HepG2 (cell line): Measurements from ENCODE around the gene KLHL17. TPM values are rescaled to one million over a fixed set of nuclear protein-coding genes. Genes with fewer than 3 reads are reported as not detected.

Experiments used
- AKNA ChIP-seq: sonication (generic); formaldehyde crosslinking; IDR thresholded peaks from 2 replicates; pipeline ENCODE4 v1.4.0; 2020; ENCODE audit warnings: missing genetic modification reagents, borderline replicate concordance
- DNMT1 ChIP-seq: sonication (generic); formaldehyde crosslinking; IDR thresholded peaks from 2 replicates; pipeline ENCODE4 v1.5.1; 2020; ENCODE audit warnings: mild to moderate bottlenecking, missing genetic modification reagents
- FLYWCH1 ChIP-seq: sonication (generic); formaldehyde crosslinking; IDR thresholded peaks from 2 replicates; pipeline ENCODE4 v1.8.1; 2023; ENCODE audit warnings: mild to moderate bottlenecking, missing genetic modification reagents
- GTF2F1 ChIP-seq: fragments of 150-350 bp; IDR thresholded peaks from 2 replicates; pipeline ENCODE4 v1.6.1; 2014; ENCODE audit warnings: low read length
- IRF2 ChIP-seq: IDR thresholded peaks from 2 replicates; pipeline ENCODE4 v1.6.1; 2018; ENCODE audit warnings: missing genetic modification reagents, missing compliant biosample characterization
- KLF13 ChIP-seq: sonication (generic); formaldehyde crosslinking; IDR thresholded peaks from 2 replicates; pipeline ENCODE4 v1.4.0; 2020; ENCODE audit warnings: mild to moderate bottlenecking, missing genetic modification reagents
- LBX2 ChIP-seq: sonication (generic); formaldehyde crosslinking; IDR thresholded peaks from 2 replicates; pipeline ENCODE4 v1.5.0; 2020; ENCODE audit warnings: missing genetic modification reagents, mild to moderate bottlenecking, borderline replicate concordance
- SNAI1 ChIP-seq: sonication (generic); formaldehyde crosslinking; IDR thresholded peaks from 2 replicates; pipeline ENCODE4 v1.5.0; 2020; ENCODE audit warnings: mild to moderate bottlenecking, missing genetic modification reagents, borderline replicate concordance
- YEATS2 ChIP-seq: sonication (generic); formaldehyde crosslinking; IDR thresholded peaks from 2 replicates; pipeline ENCODE4 v1.4.0; 2020; ENCODE audit warnings: missing genetic modification reagents, borderline replicate concordance
- ZFP41 ChIP-seq: sonication (generic); formaldehyde crosslinking; IDR thresholded peaks from 2 replicates; pipeline ENCODE4 v1.4.0; 2020; ENCODE audit warnings: mild to moderate bottlenecking, missing genetic modification reagents, borderline replicate concordance
- ZMYM2 ChIP-seq: sonication (generic); formaldehyde crosslinking; IDR thresholded peaks from 2 replicates; pipeline ENCODE4 v1.8.0; 2022; ENCODE audit warnings: mild to moderate bottlenecking, missing genetic modification reagents
- ZNF205 ChIP-seq: IDR thresholded peaks from 2 replicates; pipeline ENCODE4 v1.6.1; 2018; ENCODE audit warnings: missing biosample characterization, missing genetic modification reagents
- ZNF709 ChIP-seq: sonication (generic); formaldehyde crosslinking; IDR thresholded peaks from 2 replicates; pipeline ENCODE4 v1.5.0; 2020; ENCODE audit warnings: mild to moderate bottlenecking, missing genetic modification reagents
- ZNF883 ChIP-seq: sonication (generic); formaldehyde crosslinking; IDR thresholded peaks from 2 replicates; pipeline ENCODE4 v1.5.1; 2020; ENCODE audit warnings: mild to moderate bottlenecking, missing genetic modification reagents; ENCODE audit errors: not compliant biosample characterization
- polyA plus RNA-seq, 8 experiments: library from polyadenylated mRNA; depleted of rRNA in 3 of 8; stranded (reverse) in 7 of 8; unstranded in 1 of 8; fragments of >200 nt; fragmentation: Illumina TruSeq in 4 of 8; extraction: Trizol in 4 of 8; gene quantifications; 2 replicates each; pipeline versions ENCODE4 v1.2.1 to v1.2.3, GENCODE V29; 2011 to 2016; ENCODE audit warnings: low read depth in 4 of 8, missing spikeins in 1 of 8, mixed read lengths in 1 of 8; ENCODE audit not compliant: insufficient read depth in 1 of 8
- total RNA-seq, 5 experiments: library from RNA; depleted of rRNA; stranded (reverse); fragments of >200 nt; fragmentation: Illumina TruSeq; extraction: Trizol; gene quantifications; 2 replicates each; pipeline ENCODE4 v1.2.3, GENCODE V29; 2016; ENCODE audit warnings: low read depth in 1 of 5

The KLHL17 gene
- total and polyA plus RNA-seq, 2 of the 13 experiments (the other 11 are each of a cell fraction or from before 2014, with no cell fraction given), result 9.3 to 24.7 TPM

- no peak for TF ChIP-seq AKNA (CRISPR knock-in tag)
- TF ChIP-seq ZMYM2 (CRISPR knock-in tag), result no peak
- TF ChIP-seq ZNF883, result no peak
- no peak for TF ChIP-seq ZNF709 (CRISPR knock-in tag)
- TF ChIP-seq IRF2, result 0 out of 2 replicates have a peak, but pooled peaks have one; percentile 30
- TF ChIP-seq DNMT1, result no peak
- no peak for TF ChIP-seq GTF2F1
- TF ChIP-seq LBX2, result no peak
- TF ChIP-seq ZNF205 (CRISPR knock-in tag), result no peak
- TF ChIP-seq YEATS2 (CRISPR knock-in tag), result no peak
- TF ChIP-seq KLF13, result no peak; the same call in 1 of the 2 replicates
- no peak for TF ChIP-seq SNAI1 (CRISPR knock-in tag)
- TF ChIP-seq ZFP41 (CRISPR knock-in tag), result no peak
- no peak for TF ChIP-seq FLYWCH1 (CRISPR knock-in tag)
Measured at GRCh38 chr1:1004780-1005697, 44.7 kb downstream of the KLHL17 start (continued).
